HTR-8/SVneo (cell line): Measurements from ENCODE around the gene MPPED1.

Experiments used
- DNase-seq: peaks from one replicate; pipeline ENCODE4 v3.0.0; 2011; ENCODE audit warnings: low spot score, mixed read lengths; ENCODE audit not compliant: insufficient read length
- FAIRE-seq: peaks from 2 replicates; lab custom pipeline; 2011; peaks lifted over from hg19 to GRCh38; lab: Jason Lieb, UNC

The MPPED1 gene

GRCh38 chr22:43411869-43412807 lies at the start of gene MPPED1:
TSS of gene MPPED1 (plus strand) at chr22:43412014. CDS start at chr22:43424986, 12,972 bp downstream.
- DNase-seq (no peak), FAIRE-seq (no peak)

GRCh38 chr22:43363315-43364168 lies 48.3 kb upstream of the MPPED1 start:
- no peak for DNase-seq
- FAIRE-seq = no peak

GRCh38 chr22:43364169-43364435 lies 47.7 kb upstream of the MPPED1 start:
- FAIRE-seq = no peak

GRCh38 chr22:43365715-43366440 lies 45.9 kb upstream of the MPPED1 start:
- FAIRE-seq (no peak), DNase-seq (no peak)

More at GRCh38 chr22:43364169-43364435, 47.7 kb upstream of the MPPED1 start:
- no peak for DNase-seq

GRCh38 chr22:43370036-43370435 lies 41.8 kb upstream of the MPPED1 start:
- DNase-seq (no peak), FAIRE-seq (no peak)

- DNase-seq (no peak), FAIRE-seq (no peak)
Measured at GRCh38 chr22:43375951-43376455, 35.8 kb upstream of the MPPED1 start.

GRCh38 chr22:43376765-43377547 lies 34.9 kb upstream of the MPPED1 start:
- FAIRE-seq (no peak), DNase-seq (no peak)

GRCh38 chr22:43377548-43377895 lies 34.3 kb upstream of the MPPED1 start:
- no peak for DNase-seq
- no peak for FAIRE-seq

GRCh38 chr22:43377896-43378704 lies 33.7 kb upstream of the MPPED1 start:
- DNase-seq = no peak

GRCh38 chr22:43381693-43382092 lies 30.1 kb upstream of the MPPED1 start:
- DNase-seq (no peak), FAIRE-seq (no peak)

More at GRCh38 chr22:43377896-43378704, 33.7 kb upstream of the MPPED1 start:
- FAIRE-seq = no peak

- FAIRE-seq (no peak), DNase-seq (no peak)
Measured at GRCh38 chr22:43384863-43385262, 27.0 kb upstream of the MPPED1 start.

GRCh38 chr22:43385770-43386641 lies 25.8 kb upstream of the MPPED1 start:
- FAIRE-seq (peak; percentile 89), DNase-seq (peak; percentile 83)

- DNase-seq (no peak), FAIRE-seq (no peak)
Measured at GRCh38 chr22:43387815-43388214, 24.0 kb upstream of the MPPED1 start.

- FAIRE-seq = peak; percentile 26
Measured at GRCh38 chr22:43388420-43388851, 23.4 kb upstream of the MPPED1 start.

GRCh38 chr22:43389227-43389836 lies 22.5 kb upstream of the MPPED1 start:
- DNase-seq (no peak), FAIRE-seq (no peak)

More at GRCh38 chr22:43388420-43388851, 23.4 kb upstream of the MPPED1 start:
- peak; percentile 81 for DNase-seq

- no peak for DNase-seq
- no peak for FAIRE-seq
Measured at GRCh38 chr22:43390166-43390565, 21.6 kb upstream of the MPPED1 start.

GRCh38 chr22:43390872-43391271 lies 20.9 kb upstream of the MPPED1 start:
- no peak for DNase-seq
- FAIRE-seq = no peak
